Right lobe of liver (tissue), 4 donors: ENCODE data around the gene UBQLN1.
"Not testable (repeated sequence)": the region's sequence is repeated elsewhere in the genome, so short reads cannot be mapped to it uniquely, and the experiment has no call there.

ENCODE experiments used
- POLR2A ChIP-seq: fragments of 450-650 bp; IDR thresholded peaks from one replicate; pipeline ENCODE4 v1.6.1; 2017; ENCODE audit warnings: antibody characterized with exemption, mild to moderate bottlenecking
- TF ChIP-seq, protein P1 (sequence below), 4 donors: fragments of 200-600 bp in 3 of 4; fragments of 450-650 bp in 1 of 4; IDR thresholded peaks; one replicate each; pipeline versions ENCODE4 v1.5.1 to v1.8.0; 2016 to 2022; ENCODE audit warnings: antibody characterized with exemption in 4 of 4, mild to moderate bottlenecking in 2 of 4
- donor health status: DM: no; HTN: no; CAD: no.
- donor health status: DM: no; HTN: no; CAD: no.
- donor health status: DM: no; HTN: yes; CAD: no.

DNA sequence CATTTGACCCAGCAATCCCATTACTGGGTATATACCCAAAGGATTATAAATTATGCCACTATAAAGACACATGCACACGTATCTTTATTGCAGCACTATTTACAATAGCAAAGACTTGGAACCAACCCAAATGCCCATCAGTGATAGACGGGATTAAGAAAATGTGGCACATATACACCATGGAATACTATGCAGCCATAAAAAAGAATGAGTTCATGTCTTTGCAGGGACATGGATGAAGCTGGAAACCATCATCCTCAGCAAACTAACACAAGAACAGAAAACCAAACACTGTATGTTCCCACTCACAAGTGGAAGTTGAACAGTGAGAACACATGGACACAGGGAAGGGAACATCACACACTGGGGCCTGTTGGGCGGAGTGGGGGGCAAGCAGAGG, 94.5 kb downstream of the UBQLN1 start:
- TF ChIP-seq, protein P1, sequence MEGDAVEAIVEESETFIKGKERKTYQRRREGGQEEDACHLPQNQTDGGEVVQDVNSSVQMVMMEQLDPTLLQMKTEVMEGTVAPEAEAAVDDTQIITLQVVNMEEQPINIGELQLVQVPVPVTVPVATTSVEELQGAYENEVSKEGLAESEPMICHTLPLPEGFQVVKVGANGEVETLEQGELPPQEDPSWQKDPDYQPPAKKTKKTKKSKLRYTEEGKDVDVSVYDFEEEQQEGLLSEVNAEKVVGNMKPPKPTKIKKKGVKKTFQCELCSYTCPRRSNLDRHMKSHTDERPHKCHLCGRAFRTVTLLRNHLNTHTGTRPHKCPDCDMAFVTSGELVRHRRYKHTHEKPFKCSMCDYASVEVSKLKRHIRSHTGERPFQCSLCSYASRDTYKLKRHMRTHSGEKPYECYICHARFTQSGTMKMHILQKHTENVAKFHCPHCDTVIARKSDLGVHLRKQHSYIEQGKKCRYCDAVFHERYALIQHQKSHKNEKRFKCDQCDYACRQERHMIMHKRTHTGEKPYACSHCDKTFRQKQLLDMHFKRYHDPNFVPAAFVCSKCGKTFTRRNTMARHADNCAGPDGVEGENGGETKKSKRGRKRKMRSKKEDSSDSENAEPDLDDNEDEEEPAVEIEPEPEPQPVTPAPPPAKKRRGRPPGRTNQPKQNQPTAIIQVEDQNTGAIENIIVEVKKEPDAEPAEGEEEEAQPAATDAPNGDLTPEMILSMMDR (IDR thresholded peaks at IDR 0.05): not testable (repeated sequence)
- not testable (repeated sequence) for TF ChIP-seq POLR2A
